ENCODE data around the gene KCNJ9.

- no peak for TF ChIP-seq POLR2A (IDR thresholded peaks at IDR 0.05; ENCODE audit: borderline replicate concordance, extremely low read depth, insufficient read depth, insufficient read length)
- TF ChIP-seq EZH2 (IDR thresholded peaks at IDR 0.05), result no peak
- TF ChIP-seq CTCF (IDR thresholded peaks at IDR 0.05 in 2 of 3, conservative IDR thresholded peaks at IDR 0.05 in 1 of 3; ENCODE audit: borderline replicate concordance in 1 of 3, insufficient read depth in 1 of 3, low read depth in 2 of 3, low read length in 2 of 3), result no peak
- no peak for TF ChIP-seq ZFX (IDR thresholded peaks at IDR 0.05)
- TF ChIP-seq RAD21 (IDR thresholded peaks at IDR 0.05; ENCODE audit: low read depth), result no peak
- no peak for TF ChIP-seq EZH2phosphoT487 (IDR thresholded peaks at IDR 0.05; ENCODE audit: borderline replicate concordance)
- TF ChIP-seq ATF3 (IDR thresholded peaks at IDR 0.05), result no peak
- no peak for TF ChIP-seq REST (IDR thresholded peaks at IDR 0.05; ENCODE audit: low read depth)
- no peak for TF ChIP-seq ZNF274 (IDR thresholded peaks at IDR 0.05; ENCODE audit: low read depth, low read length)
- TF ChIP-seq TCF7L2 (IDR thresholded peaks at IDR 0.05; ENCODE audit: borderline replicate concordance, extremely low read depth, insufficient read depth, insufficient read length), result no peak
- no peak for TF ChIP-seq ZBTB33 (IDR thresholded peaks at IDR 0.05; ENCODE audit: extremely low read depth, insufficient replicate concordance, low read length)
- no peak for TF ChIP-seq POLR2AphosphoS5 (IDR thresholded peaks at IDR 0.05; ENCODE audit: low read depth, low read length)
- TF ChIP-seq YY1 (IDR thresholded peaks at IDR 0.05; ENCODE audit: extremely low read depth, insufficient replicate concordance, low read depth, low read length), result no peak
- no peak for TF ChIP-seq SIN3A (IDR thresholded peaks at IDR 0.05; ENCODE audit: low read depth)
Measured at GRCh38 chr1:160063176-160063575, 18.2 kb upstream of the KCNJ9 start.
